Measurements from ENCODE around the gene CYBA. TPM values are rescaled to one million over a fixed set of nuclear protein-coding genes. Genes with fewer than 3 reads are reported as not detected.
A peak's percentile ranks its signal among the peaks of the same experiment; 100 is the strongest.

The CYBA gene
- total RNA-seq, 3 donors from 2014 or later (not counting 1 experiment from before 2014, with no cell fraction given) = 1,001 to 1,351 (median 1,051) TPM

- Mint-ChIP-seq H3K9me3 (no peaks in the 10 kb centered on the region), H3K27me3 (ENCODE audit: low read depth in 2 of 2) (no peaks in the 10 kb centered on the region), H3K27ac (peak overlapping the region in 1 of 2 donors; percentile 50), H3K4me3 (no peak overlapping the region), H3K4me1 (peaks cover 0 to 5% of the 10 kb centered on the region in 2 donors), H3K36me3 (peaks cover under 1% of the 10 kb centered on the region)
- Histone ChIP-seq H3K4me3 (ENCODE audit: low read length) (no peak overlapping the region), H3K4me1 (ENCODE audit: control insufficient read depth, insufficient read depth, low read length) (peaks cover 3% of the 10 kb centered on the region), H3K36me3 (ENCODE audit: control insufficient read depth, insufficient read depth, low read length) (peaks cover 43% of the 10 kb centered on the region), H3K27me3 (ENCODE audit: control insufficient read depth, insufficient read depth, low read length) (no peaks in the 10 kb centered on the region), H3K9me3 (ENCODE audit: control insufficient read depth, insufficient read depth, low read length) (no peaks in the 10 kb centered on the region), H3K27ac (ENCODE audit: low read length) (no peak overlapping the region)
- DNase-seq (no peak), ATAC-seq (no peak)
- TF ChIP-seq, protein P1, sequence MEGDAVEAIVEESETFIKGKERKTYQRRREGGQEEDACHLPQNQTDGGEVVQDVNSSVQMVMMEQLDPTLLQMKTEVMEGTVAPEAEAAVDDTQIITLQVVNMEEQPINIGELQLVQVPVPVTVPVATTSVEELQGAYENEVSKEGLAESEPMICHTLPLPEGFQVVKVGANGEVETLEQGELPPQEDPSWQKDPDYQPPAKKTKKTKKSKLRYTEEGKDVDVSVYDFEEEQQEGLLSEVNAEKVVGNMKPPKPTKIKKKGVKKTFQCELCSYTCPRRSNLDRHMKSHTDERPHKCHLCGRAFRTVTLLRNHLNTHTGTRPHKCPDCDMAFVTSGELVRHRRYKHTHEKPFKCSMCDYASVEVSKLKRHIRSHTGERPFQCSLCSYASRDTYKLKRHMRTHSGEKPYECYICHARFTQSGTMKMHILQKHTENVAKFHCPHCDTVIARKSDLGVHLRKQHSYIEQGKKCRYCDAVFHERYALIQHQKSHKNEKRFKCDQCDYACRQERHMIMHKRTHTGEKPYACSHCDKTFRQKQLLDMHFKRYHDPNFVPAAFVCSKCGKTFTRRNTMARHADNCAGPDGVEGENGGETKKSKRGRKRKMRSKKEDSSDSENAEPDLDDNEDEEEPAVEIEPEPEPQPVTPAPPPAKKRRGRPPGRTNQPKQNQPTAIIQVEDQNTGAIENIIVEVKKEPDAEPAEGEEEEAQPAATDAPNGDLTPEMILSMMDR (IDR thresholded peaks at IDR 0.05) = no peak
- 89% methylated on average over 7 of the region's 7 CpGs for WGBS (ENCODE audit: insufficient coverage)
- intact Hi-C loops (cut with micrococcal nuclease) = no loop called here
Measured at GRCh38 chr16:88602091-88602490, 48.8 kb downstream of the CYBA start.

DNA sequence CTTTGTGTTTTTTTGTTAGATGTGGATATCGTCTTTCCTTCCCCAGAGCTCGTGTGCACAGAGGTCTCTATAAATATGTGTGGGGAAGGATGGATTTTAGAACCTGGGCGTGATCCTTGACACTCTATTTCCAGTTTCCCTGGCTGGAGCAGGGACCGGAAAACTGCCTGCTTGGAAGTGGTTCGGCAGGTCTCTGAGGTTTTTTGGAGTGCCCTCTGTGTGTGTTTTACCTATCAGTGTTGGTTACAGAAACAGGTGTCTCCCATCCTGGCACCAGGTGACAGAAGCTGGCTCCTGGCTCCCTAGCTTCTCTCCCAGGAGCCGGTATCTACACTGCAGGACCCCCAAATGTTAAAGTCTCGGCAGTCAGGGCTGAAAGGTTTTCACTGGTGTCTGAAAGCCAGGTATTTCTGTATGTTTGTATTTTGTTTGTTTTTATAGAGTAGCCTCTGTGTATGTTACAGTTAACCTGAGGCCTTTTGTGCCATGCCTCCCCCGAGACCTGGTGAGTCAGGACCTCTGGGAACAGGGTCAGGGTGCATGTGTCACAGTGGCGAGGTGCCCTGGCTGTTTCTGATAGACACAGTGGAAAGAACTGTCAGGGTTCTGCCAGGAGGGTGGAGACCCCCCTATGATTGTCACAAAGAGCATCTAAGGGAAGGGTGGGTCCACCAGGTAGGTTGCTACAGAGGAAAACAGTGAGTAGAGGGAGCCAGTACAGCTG lies 49.4 kb downstream of the CYBA start:
- no peaks in the 10 kb centered on the region for H3K9me3 Mint-ChIP-seq
- no peak overlapping the region for H3K4me3 ChIP-seq (ENCODE audit: low read length)
- no peaks in the 10 kb centered on the region for H3K9me3 ChIP-seq (ENCODE audit: control insufficient read depth, insufficient read depth, low read length)
- intact Hi-C loops (cut with micrococcal nuclease) = no loop called here
- H3K4me1 ChIP-seq (ENCODE audit: control insufficient read depth, insufficient read depth, low read length) = peaks cover 3% of the 10 kb centered on the region
- H3K27me3 Mint-ChIP-seq (ENCODE audit: low read depth in 2 of 2) = no peaks in the 10 kb centered on the region
- WGBS (ENCODE audit: insufficient coverage) = 97% methylated on average over 9 of the region's 9 CpGs
- H3K36me3 ChIP-seq (ENCODE audit: control insufficient read depth, insufficient read depth, low read length) = peaks cover 43% of the 10 kb centered on the region
- no peaks in the 10 kb centered on the region for H3K36me3 Mint-ChIP-seq
- peaks cover 0 to 5% of the 10 kb centered on the region in 2 donors for H3K4me1 Mint-ChIP-seq
- ATAC-seq (no peak), DNase-seq (no peak)
- no peak overlapping the region for H3K27ac ChIP-seq (ENCODE audit: low read length)
- H3K27ac Mint-ChIP-seq = peak overlapping the region in 1 of 2 donors; percentile 50
- TF ChIP-seq, protein P1 (IDR thresholded peaks at IDR 0.05) = no peak
- H3K4me3 Mint-ChIP-seq = no peak overlapping the region
- no peaks in the 10 kb centered on the region for H3K27me3 ChIP-seq (ENCODE audit: control insufficient read depth, insufficient read depth, low read length)

- no peaks in the 10 kb centered on the region for H3K36me3 Mint-ChIP-seq
- H3K4me3 Mint-ChIP-seq = no peak overlapping the region
- TF ChIP-seq, protein P1 (IDR thresholded peaks at IDR 0.05) = no peak
- no peak overlapping the region for H3K27ac Mint-ChIP-seq
- no peaks in the 10 kb centered on the region for H3K9me3 ChIP-seq (ENCODE audit: control insufficient read depth, insufficient read depth, low read length)
- intact Hi-C loops (cut with micrococcal nuclease) = no loop called here
- 93% methylated on average over 6 of the region's 6 CpGs for WGBS (ENCODE audit: insufficient coverage)
- no peaks in the 10 kb centered on the region for H3K9me3 Mint-ChIP-seq
- H3K4me1 Mint-ChIP-seq = peaks cover 0 to 5% of the 10 kb centered on the region in 2 donors
- H3K27me3 ChIP-seq (ENCODE audit: control insufficient read depth, insufficient read depth, low read length) = no peaks in the 10 kb centered on the region
- no peak overlapping the region for H3K27ac ChIP-seq (ENCODE audit: low read length)
- H3K36me3 ChIP-seq (ENCODE audit: control insufficient read depth, insufficient read depth, low read length) = peaks cover 43% of the 10 kb centered on the region
- no peak for DNase-seq
- no peak for ATAC-seq
- H3K27me3 Mint-ChIP-seq (ENCODE audit: low read depth in 2 of 2) = no peaks in the 10 kb centered on the region
- no peak overlapping the region for H3K4me3 ChIP-seq (ENCODE audit: low read length)
- H3K4me1 ChIP-seq (ENCODE audit: control insufficient read depth, insufficient read depth, low read length) = peaks cover 3% of the 10 kb centered on the region
Measured at GRCh38 chr16:88600539-88600896, 50.3 kb downstream of the CYBA start.
